SHP77 (cell line): ENCODE measurements around the gene GPC5.
"Not testable (repeated sequence)": the region's sequence is repeated elsewhere in the genome, so short reads cannot be mapped to it uniquely, and the experiment has no call there.

Experiments
- DNase-seq, 2 experiments: peaks; one replicate each; lab custom pipeline; 2025; lab: John Stamatoyannopoulos, UW

The GPC5 gene

GRCh38 chr13:91774397-91774796 is 376.0 kb downstream of the GPC5 start:
- DNase-seq = no peak

- no peak for DNase-seq
These were observed 378.3 kb downstream of the GPC5 start for GRCh38 chr13:91776611-91777193.

GRCh38 chr13:91778123-91778522 is 379.7 kb downstream of the GPC5 start:
- DNase-seq = no peak

- DNase-seq = not testable (repeated sequence)
These were observed 383.7 kb downstream of the GPC5 start for GRCh38 chr13:91781982-91782691.

GRCh38 chr13:91785431-91786119 is 387.2 kb downstream of the GPC5 start:
- DNase-seq = no peak

- DNase-seq = no peak
These were observed 393.6 kb downstream of the GPC5 start for GRCh38 chr13:91792054-91792453.

GRCh38 chr13:91797567-91797966 is 399.1 kb downstream of the GPC5 start:
- DNase-seq = no peak

- DNase-seq = not testable (repeated sequence)
These were observed 399.9 kb downstream of the GPC5 start for GRCh38 chr13:91798338-91798737.

GRCh38 chr13:91801772-91802171 is 403.4 kb downstream of the GPC5 start:
- not testable (repeated sequence) for DNase-seq

GRCh38 chr13:91802957-91803356 is 404.5 kb downstream of the GPC5 start:
- no peak for DNase-seq

GRCh38 chr13:91804724-91805123 is 406.3 kb downstream of the GPC5 start:
- DNase-seq = no peak

- no peak for DNase-seq
These were observed 407.2 kb downstream of the GPC5 start for GRCh38 chr13:91805605-91806004.

- no peak for DNase-seq
These were observed 410.7 kb downstream of the GPC5 start for GRCh38 chr13:91809161-91809560.

- peak in 1 of 2 experiments; percentile 45 for DNase-seq
These were observed 414.8 kb downstream of the GPC5 start for GRCh38 chr13:91813253-91813652.

- no peak for DNase-seq
These were observed 417.9 kb downstream of the GPC5 start for GRCh38 chr13:91816263-91816807.

GRCh38 chr13:91817250-91817649 is 418.8 kb downstream of the GPC5 start:
- peak; percentile 33 to 64 for DNase-seq

GRCh38 chr13:91824416-91824815 is 426.0 kb downstream of the GPC5 start:
- no peak for DNase-seq

- no peak for DNase-seq
These were observed 427.1 kb downstream of the GPC5 start for GRCh38 chr13:91825516-91825915.

GRCh38 chr13:91836553-91836952 is 438.1 kb downstream of the GPC5 start:
- no peak for DNase-seq

- DNase-seq = no peak
These were observed 447.2 kb downstream of the GPC5 start for GRCh38 chr13:91845612-91846011.

GRCh38 chr13:91863699-91864098 is 465.3 kb downstream of the GPC5 start:
- DNase-seq = no peak

GRCh38 chr13:91868351-91868750 is 469.9 kb downstream of the GPC5 start:
- no peak for DNase-seq

GRCh38 chr13:91878491-91878890 is 480.1 kb downstream of the GPC5 start:
- no peak for DNase-seq
